Activated T-cell treated with anti-CD3 and anti-CD28 coated beads, Interleukin-2, amount 50 U/mL, for 24 hours (primary cell): ENCODE results near the gene GPATCH11.

Experiments
- DNase-seq: peaks from one replicate; pipeline ENCODE4 v3.0.0-alpha.2; 2020
- H3K27ac Mint-ChIP-seq: 2 replicates; pipeline ENCODE4 v1.8.0; 2020; ENCODE audit warnings: mild to moderate bottlenecking, mixed read lengths
- H3K27me3 Mint-ChIP-seq: 2 replicates; pipeline ENCODE4 v1.8.0; 2020; ENCODE audit warnings: mixed read lengths
- H3K36me3 Mint-ChIP-seq: 2 replicates; pipeline ENCODE4 v1.8.0; 2020; ENCODE audit warnings: low read depth, mixed read lengths
- H3K4me1 Mint-ChIP-seq: 2 replicates; pipeline ENCODE4 v1.8.0; 2020; ENCODE audit warnings: low read depth, mixed read lengths
- H3K4me3 Mint-ChIP-seq: 2 replicates; pipeline ENCODE4 v1.8.0; 2020; ENCODE audit warnings: mild to moderate bottlenecking, moderate library complexity, mixed read lengths
- H3K9me3 Mint-ChIP-seq: 2 replicates; pipeline ENCODE4 v1.8.0; 2020; ENCODE audit warnings: mixed read lengths

The GPATCH11 gene

GRCh38 chr2:37090019-37090477, 5.7 kb downstream of the GPATCH11 start:
- H3K36me3 Mint-ChIP-seq: peaks cover 62% of the 10 kb centered on the region
- DNase-seq: no peak
- no peak overlapping the region for H3K27ac Mint-ChIP-seq

GRCh38 chr2:37091873-37092272, 7.6 kb downstream of the GPATCH11 start:
- DNase-seq: no peak
- Mint-ChIP-seq H3K27me3 (no peaks in the 10 kb centered on the region), H3K4me3 (no peak overlapping the region), H3K9me3 (no peaks in the 10 kb centered on the region), H3K4me1 (peaks cover 4% of the 10 kb centered on the region), H3K27ac (no peak overlapping the region), H3K36me3 (peaks cover 79% of the 10 kb centered on the region)

More at GRCh38 chr2:37090019-37090477, 5.7 kb downstream of the GPATCH11 start:
- Mint-ChIP-seq H3K4me1 (peaks cover 6% of the 10 kb centered on the region), H3K4me3 (no peak overlapping the region), H3K9me3 (no peaks in the 10 kb centered on the region), H3K27me3 (no peaks in the 10 kb centered on the region)

- no peak overlapping the region for H3K27ac Mint-ChIP-seq
- no peaks in the 10 kb centered on the region for H3K9me3 Mint-ChIP-seq
- no peaks in the 10 kb centered on the region for H3K27me3 Mint-ChIP-seq
- H3K36me3 Mint-ChIP-seq: peaks cover 84% of the 10 kb centered on the region
- DNase-seq: no peak
- H3K4me3 Mint-ChIP-seq: no peak overlapping the region
- no peaks in the 10 kb centered on the region for H3K4me1 Mint-ChIP-seq
These were observed 12.2 kb downstream of the GPATCH11 start for GRCh38 chr2:37096568-37096967.

GRCh38 chr2:37098416-37099118, 14.2 kb downstream of the GPATCH11 start:
- Mint-ChIP-seq H3K4me3 (no peak overlapping the region), H3K27ac (no peak overlapping the region), H3K4me1 (peaks cover 1% of the 10 kb centered on the region), H3K36me3 (peaks cover 81% of the 10 kb centered on the region), H3K9me3 (no peaks in the 10 kb centered on the region), H3K27me3 (no peaks in the 10 kb centered on the region)
- DNase-seq: no peak

GRCh38 chr2:37100054-37100453, 15.7 kb downstream of the GPATCH11 start:
- Mint-ChIP-seq H3K27me3 (no peaks in the 10 kb centered on the region), H3K4me3 (no peak overlapping the region), H3K27ac (no peak overlapping the region), H3K36me3 (peaks cover 74% of the 10 kb centered on the region), H3K9me3 (no peaks in the 10 kb centered on the region), H3K4me1 (peaks cover 3% of the 10 kb centered on the region)
- DNase-seq: no peak

- DNase-seq: no peak
- Mint-ChIP-seq H3K27me3 (no peaks in the 10 kb centered on the region), H3K9me3 (no peaks in the 10 kb centered on the region), H3K4me3 (no peak overlapping the region), H3K4me1 (peaks cover 3% of the 10 kb centered on the region), H3K27ac (no peak overlapping the region), H3K36me3 (peaks cover 71% of the 10 kb centered on the region)
These were observed 18.3 kb downstream of the GPATCH11 start for GRCh38 chr2:37102588-37102987.

GRCh38 chr2:37104178-37104577, 19.9 kb downstream of the GPATCH11 start:
- Mint-ChIP-seq H3K27me3 (no peaks in the 10 kb centered on the region), H3K4me3 (no peak overlapping the region), H3K36me3 (peaks cover 78% of the 10 kb centered on the region)

GRCh38 chr2:37105150-37105549, 20.8 kb downstream of the GPATCH11 start:
- H3K4me3 Mint-ChIP-seq: no peak overlapping the region
- peaks cover 3% of the 10 kb centered on the region for H3K4me1 Mint-ChIP-seq
- no peaks in the 10 kb centered on the region for H3K27me3 Mint-ChIP-seq
- peaks cover 78% of the 10 kb centered on the region for H3K36me3 Mint-ChIP-seq
- no peak for DNase-seq
- H3K27ac Mint-ChIP-seq: no peak overlapping the region
- no peaks in the 10 kb centered on the region for H3K9me3 Mint-ChIP-seq

More at GRCh38 chr2:37104178-37104577, 19.9 kb downstream of the GPATCH11 start:
- Mint-ChIP-seq H3K4me1 (peaks cover 3% of the 10 kb centered on the region), H3K9me3 (no peaks in the 10 kb centered on the region), H3K27ac (no peak overlapping the region)
- DNase-seq: no peak

GRCh38 chr2:37109523-37109922, 25.2 kb downstream of the GPATCH11 start:
- no peaks in the 10 kb centered on the region for H3K9me3 Mint-ChIP-seq
- H3K27me3 Mint-ChIP-seq: no peaks in the 10 kb centered on the region
- H3K4me3 Mint-ChIP-seq: no peak overlapping the region
- DNase-seq: no peak
- no peaks in the 10 kb centered on the region for H3K4me1 Mint-ChIP-seq
- no peak overlapping the region for H3K27ac Mint-ChIP-seq
- H3K36me3 Mint-ChIP-seq: peaks cover 75% of the 10 kb centered on the region

GRCh38 chr2:37110306-37111212, 26.2 kb downstream of the GPATCH11 start:
- Mint-ChIP-seq H3K27ac (no peak overlapping the region), H3K27me3 (no peaks in the 10 kb centered on the region), H3K4me3 (no peak overlapping the region), H3K9me3 (no peaks in the 10 kb centered on the region), H3K36me3 (peaks cover 72% of the 10 kb centered on the region), H3K4me1 (no peaks in the 10 kb centered on the region)
- no peak for DNase-seq

GRCh38 chr2:37111958-37112357, 27.6 kb downstream of the GPATCH11 start:
- H3K4me1 Mint-ChIP-seq: no peaks in the 10 kb centered on the region
- no peak for DNase-seq
- H3K27me3 Mint-ChIP-seq: no peaks in the 10 kb centered on the region
- no peak overlapping the region for H3K4me3 Mint-ChIP-seq
- H3K9me3 Mint-ChIP-seq: no peaks in the 10 kb centered on the region
- H3K27ac Mint-ChIP-seq: no peak overlapping the region
- H3K36me3 Mint-ChIP-seq: peaks cover 75% of the 10 kb centered on the region

GRCh38 chr2:37117566-37117965, 33.2 kb downstream of the GPATCH11 start:
- no peak overlapping the region for H3K27ac Mint-ChIP-seq
- no peak overlapping the region for H3K4me3 Mint-ChIP-seq
- H3K4me1 Mint-ChIP-seq: no peaks in the 10 kb centered on the region
- H3K27me3 Mint-ChIP-seq: no peaks in the 10 kb centered on the region
- no peaks in the 10 kb centered on the region for H3K9me3 Mint-ChIP-seq
- no peak for DNase-seq
- H3K36me3 Mint-ChIP-seq: peaks cover 71% of the 10 kb centered on the region

GRCh38 chr2:37119157-37119556, 34.8 kb downstream of the GPATCH11 start:
- DNase-seq: no peak
- no peaks in the 10 kb centered on the region for H3K4me1 Mint-ChIP-seq
- H3K27ac Mint-ChIP-seq: peak overlapping the region; percentile 28
- peaks cover 71% of the 10 kb centered on the region for H3K36me3 Mint-ChIP-seq
- H3K9me3 Mint-ChIP-seq: no peaks in the 10 kb centered on the region
- no peak overlapping the region for H3K4me3 Mint-ChIP-seq
- no peaks in the 10 kb centered on the region for H3K27me3 Mint-ChIP-seq

- Mint-ChIP-seq H3K27ac (peak overlapping the region; percentile 26), H3K4me3 (no peak overlapping the region), H3K4me1 (no peaks in the 10 kb centered on the region), H3K36me3 (peaks cover 79% of the 10 kb centered on the region), H3K27me3 (no peaks in the 10 kb centered on the region), H3K9me3 (no peaks in the 10 kb centered on the region)
- DNase-seq: no peak
These were observed 41.1 kb downstream of the GPATCH11 start for GRCh38 chr2:37125416-37125815.

- no peak overlapping the region for H3K27ac Mint-ChIP-seq
- DNase-seq: no peak
- no peaks in the 10 kb centered on the region for H3K27me3 Mint-ChIP-seq
- no peaks in the 10 kb centered on the region for H3K9me3 Mint-ChIP-seq
- no peaks in the 10 kb centered on the region for H3K4me1 Mint-ChIP-seq
- peaks cover 40% of the 10 kb centered on the region for H3K36me3 Mint-ChIP-seq
- no peak overlapping the region for H3K4me3 Mint-ChIP-seq
These were observed 48.6 kb downstream of the GPATCH11 start for GRCh38 chr2:37132914-37133313.
